ENCODE results near the gene ZFP64. TPM values are rescaled to one million over a fixed set of nuclear protein-coding genes. Genes with fewer than 3 reads are reported as not detected.

ZFP64 gene
- total RNA-seq, 1 donor from 2014 or later, result 3.4 TPM

- DNase-seq (ENCODE audit: low spot score in 2 of 2), result no peak
- Histone ChIP-seq H3K4me3 (no peak overlapping the region), H3K36me3 (no peaks in the 10 kb centered on the region), H3K9me3 (no peaks in the 10 kb centered on the region), H3K27ac (no peak overlapping the region), H3K27me3 (no peaks in the 10 kb centered on the region), H3K4me1 (no peaks in the 10 kb centered on the region)
- TF ChIP-seq, protein P1, sequence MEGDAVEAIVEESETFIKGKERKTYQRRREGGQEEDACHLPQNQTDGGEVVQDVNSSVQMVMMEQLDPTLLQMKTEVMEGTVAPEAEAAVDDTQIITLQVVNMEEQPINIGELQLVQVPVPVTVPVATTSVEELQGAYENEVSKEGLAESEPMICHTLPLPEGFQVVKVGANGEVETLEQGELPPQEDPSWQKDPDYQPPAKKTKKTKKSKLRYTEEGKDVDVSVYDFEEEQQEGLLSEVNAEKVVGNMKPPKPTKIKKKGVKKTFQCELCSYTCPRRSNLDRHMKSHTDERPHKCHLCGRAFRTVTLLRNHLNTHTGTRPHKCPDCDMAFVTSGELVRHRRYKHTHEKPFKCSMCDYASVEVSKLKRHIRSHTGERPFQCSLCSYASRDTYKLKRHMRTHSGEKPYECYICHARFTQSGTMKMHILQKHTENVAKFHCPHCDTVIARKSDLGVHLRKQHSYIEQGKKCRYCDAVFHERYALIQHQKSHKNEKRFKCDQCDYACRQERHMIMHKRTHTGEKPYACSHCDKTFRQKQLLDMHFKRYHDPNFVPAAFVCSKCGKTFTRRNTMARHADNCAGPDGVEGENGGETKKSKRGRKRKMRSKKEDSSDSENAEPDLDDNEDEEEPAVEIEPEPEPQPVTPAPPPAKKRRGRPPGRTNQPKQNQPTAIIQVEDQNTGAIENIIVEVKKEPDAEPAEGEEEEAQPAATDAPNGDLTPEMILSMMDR (IDR thresholded peaks at IDR 0.05), result no peak
- intact Hi-C loops (cut with DNase I), result no loop called here
Observed at GRCh38 chr20:52130406-52130805, 61.2 kb downstream of the ZFP64 start.

DNA sequence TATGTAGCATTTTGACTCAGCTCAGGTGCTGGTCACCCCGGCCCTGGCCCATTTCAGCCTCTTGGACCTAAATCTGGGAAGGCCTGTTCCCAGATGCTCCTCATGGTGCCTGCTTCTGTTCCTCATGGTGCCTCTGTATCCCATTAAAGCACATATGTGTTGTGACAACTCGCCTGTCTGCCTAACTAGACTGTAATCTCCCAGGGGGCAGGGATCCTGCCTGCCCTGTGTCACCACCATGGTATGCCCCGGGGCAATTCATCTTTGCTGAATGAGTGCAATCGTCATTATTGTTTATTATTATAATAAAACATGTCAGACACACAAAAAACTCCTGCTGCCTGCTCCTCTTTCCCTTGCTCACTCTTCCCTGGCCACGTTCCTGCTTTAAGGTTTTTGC lies 62.0 kb downstream of the ZFP64 start:
- intact Hi-C loops (cut with DNase I), result no loop called here
- Histone ChIP-seq H3K27me3 (no peaks in the 10 kb centered on the region), H3K27ac (no peak overlapping the region), H3K4me3 (no peak overlapping the region), H3K9me3 (no peaks in the 10 kb centered on the region), H3K36me3 (no peaks in the 10 kb centered on the region), H3K4me1 (no peaks in the 10 kb centered on the region)
- TF ChIP-seq, protein P1 (IDR thresholded peaks at IDR 0.05), result no peak
- DNase-seq (ENCODE audit: low spot score in 2 of 2), result no peak

GRCh38 chr20:52127309-52127708 lies 64.3 kb downstream of the ZFP64 start:
- Histone ChIP-seq H3K36me3 (no peaks in the 10 kb centered on the region), H3K9me3 (no peaks in the 10 kb centered on the region), H3K4me1 (no peaks in the 10 kb centered on the region), H3K4me3 (no peak overlapping the region), H3K27me3 (no peaks in the 10 kb centered on the region), H3K27ac (no peak overlapping the region)
- TF ChIP-seq, protein P1 (IDR thresholded peaks at IDR 0.05), result no peak
- DNase-seq (ENCODE audit: low spot score in 2 of 2), result no peak
- intact Hi-C loops (cut with DNase I), result no loop called here

DNA sequence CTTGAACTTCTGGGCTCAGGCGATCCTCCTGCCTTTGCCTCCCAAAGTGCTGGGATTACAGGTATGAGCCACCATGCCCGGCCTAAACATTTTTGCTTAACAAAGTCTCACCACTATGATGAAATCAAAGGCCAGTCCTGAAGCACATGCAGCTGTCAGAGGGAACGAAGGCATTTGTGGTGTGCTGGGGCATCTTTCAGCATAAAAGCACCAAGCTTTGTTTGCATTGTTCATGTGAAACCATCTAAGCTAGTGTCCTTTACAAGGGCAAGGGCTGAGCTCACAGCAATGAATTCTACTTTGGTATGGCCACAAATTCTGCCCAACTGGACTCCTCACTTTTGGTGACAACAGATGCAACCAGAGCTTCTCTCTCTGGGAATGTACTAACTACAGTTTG lies 66.8 kb downstream of the ZFP64 start:
- no peak for DNase-seq (ENCODE audit: low spot score in 2 of 2)
- Histone ChIP-seq H3K27ac (no peak overlapping the region), H3K4me1 (no peaks in the 10 kb centered on the region), H3K27me3 (no peaks in the 10 kb centered on the region), H3K4me3 (no peak overlapping the region), H3K9me3 (no peaks in the 10 kb centered on the region), H3K36me3 (no peaks in the 10 kb centered on the region)
- TF ChIP-seq, protein P1 (IDR thresholded peaks at IDR 0.05), result no peak
- intact Hi-C loops (cut with DNase I), result no loop called here

DNA sequence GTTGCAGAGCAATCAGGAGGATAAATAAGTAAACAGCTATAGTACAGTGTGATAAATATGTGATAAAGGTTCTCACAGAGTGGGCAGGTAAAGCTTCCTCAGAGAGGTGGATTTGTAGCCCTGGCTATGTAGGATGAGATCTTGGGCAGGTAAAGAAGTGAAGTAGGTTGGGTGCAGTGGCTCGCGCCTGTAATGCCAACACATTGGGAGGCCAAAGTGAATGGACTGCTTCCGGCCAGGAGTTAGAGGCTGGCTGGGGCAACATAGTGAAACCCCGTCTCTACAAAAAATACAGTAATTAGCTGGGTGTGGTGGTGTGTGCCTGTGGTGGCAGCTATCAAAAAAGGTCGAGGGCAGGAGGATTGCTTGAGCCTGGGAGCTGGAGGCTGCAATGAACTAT lies 72.9 kb downstream of the ZFP64 start:
- no peaks in the 10 kb centered on the region for H3K4me1 ChIP-seq
- H3K4me3 ChIP-seq, result no peak overlapping the region
- DNase-seq (ENCODE audit: low spot score in 2 of 2), result no peak
- TF ChIP-seq, protein P1 (IDR thresholded peaks at IDR 0.05), result no peak
- no peaks in the 10 kb centered on the region for H3K36me3 ChIP-seq
- no peaks in the 10 kb centered on the region for H3K27me3 ChIP-seq
- H3K9me3 ChIP-seq, result no peaks in the 10 kb centered on the region
- intact Hi-C loops (cut with DNase I), result no loop called here
- H3K27ac ChIP-seq, result no peak overlapping the region

- Histone ChIP-seq H3K9me3 (no peaks in the 10 kb centered on the region), H3K36me3 (no peaks in the 10 kb centered on the region), H3K4me3 (no peak overlapping the region), H3K27ac (no peak overlapping the region), H3K4me1 (no peaks in the 10 kb centered on the region), H3K27me3 (no peaks in the 10 kb centered on the region)
- no peak for DNase-seq (ENCODE audit: low spot score in 2 of 2)
- intact Hi-C loops (cut with DNase I), result no loop called here
- TF ChIP-seq, protein P1 (IDR thresholded peaks at IDR 0.05), result no peak
Observed at GRCh38 chr20:52118016-52118623, 73.5 kb downstream of the ZFP64 start.

Measured in ascending aorta (tissue), 2 donors.